K562 (cell line): Measurements from ENCODE around the gene GALNT7. TPM values are rescaled to one million over a fixed set of nuclear protein-coding genes. Genes with fewer than 3 reads are reported as not detected.
A peak's percentile ranks its signal among the peaks of the same experiment; 100 is the strongest.

Experiments used
- ARID1B ChIP-seq: fragments of 450-650 bp; IDR thresholded peaks from 2 replicates; pipeline ENCODE4 v1.6.1; 2016; ENCODE audit warnings: antibody characterized with exemption, mild to moderate bottlenecking, inconsistent platforms
- ARID3B ChIP-seq: fragments of 250-450 bp; sonication (Bioruptor Pico); IDR thresholded peaks from 2 replicates; pipeline ENCODE4 v1.4.0; 2020; ENCODE audit warnings: borderline replicate concordance
- ATF6 ChIP-seq: sonication (generic); formaldehyde crosslinking; IDR thresholded peaks from 2 replicates; pipeline ENCODE4 v1.4.0; 2020; ENCODE audit warnings: mild to moderate bottlenecking, missing genetic modification reagents
- CBFA2T2 ChIP-seq: fragments of 450-650 bp; conservative IDR thresholded peaks from 2 replicates; pipeline ENCODE4 v1.6.1; 2017; ENCODE audit warnings: mild to moderate bottlenecking
- HDAC1 ChIP-seq, 2 experiments: fragments of 450-650 bp; IDR thresholded peaks; 2 replicates each; pipeline ENCODE4 v1.6.1; 2016 to 2017; ENCODE audit warnings: inconsistent platforms in 1 of 2, mild to moderate bottlenecking in 1 of 2, moderate library complexity in 1 of 2
- HMG20B ChIP-seq: fragments of 250-450 bp; sonication (Bioruptor Pico); IDR thresholded peaks from 2 replicates; pipeline ENCODE4 v1.5.0; 2021; ENCODE audit warnings: mild to moderate bottlenecking
- JUND ChIP-seq, 2 experiments: IDR thresholded peaks; 2 replicates in 1 of 2; 3 replicates in 1 of 2; pipeline ENCODE4 v1.6.1; 2011; ENCODE audit warnings: borderline replicate concordance in 2 of 2, low read depth in 2 of 2, low read length in 2 of 2, improper control_type of control experiment in 1 of 2, missing biosample characterization in 1 of 2, missing genetic modification characterization in 1 of 2, missing genetic modification reagents in 1 of 2
- NR4A1 ChIP-seq, 2 experiments: fragments of 250-450 bp in 1 of 2; fragments of 450-650 bp in 1 of 2; sonication (Bioruptor Pico) in 1 of 2; IDR thresholded peaks; 2 replicates each; pipeline versions ENCODE4 v1.4.0 to v1.6.1; 2016 to 2020; ENCODE audit warnings: mild to moderate bottlenecking in 2 of 2, missing compliant biosample characterization in 1 of 2, missing genetic modification characterization in 1 of 2, moderate library complexity in 1 of 2
- RB1 ChIP-seq: fragments of 450-650 bp; IDR thresholded peaks from 2 replicates; pipeline ENCODE4 v1.6.1; 2017; ENCODE audit warnings: low read depth, mild to moderate bottlenecking
- RBFOX2 ChIP-seq: fragments of 200-400 bp; formaldehyde crosslinking; IDR thresholded peaks from 2 replicates; pipeline ENCODE4 v1.6.1; 2017; ENCODE audit warnings: low read depth, mild to moderate bottlenecking, low read length, moderate library complexity
- SLC30A9 ChIP-seq: fragments of 250-450 bp; sonication (Bioruptor Pico); IDR thresholded peaks from 2 replicates; pipeline ENCODE4 v1.8.0; 2022; ENCODE audit warnings: mild to moderate bottlenecking, moderate library complexity
- TGIF2 ChIP-seq: sonication (generic); formaldehyde crosslinking; IDR thresholded peaks from 2 replicates; pipeline ENCODE4 v1.8.1; 2022; ENCODE audit warnings: mild to moderate bottlenecking, missing genetic modification reagents, moderate library complexity
- ZBTB33 ChIP-seq: sonication (generic); formaldehyde crosslinking; IDR thresholded peaks from 2 replicates; pipeline ENCODE4 v1.8.1; 2023; ENCODE audit warnings: mild to moderate bottlenecking, missing genetic modification reagents
- ZNF212 ChIP-seq: fragments of 450-650 bp; formaldehyde crosslinking; IDR thresholded peaks from 2 replicates; pipeline ENCODE4 v1.4.0; 2020; ENCODE audit warnings: mild to moderate bottlenecking
- ZNF589 ChIP-seq: fragments of 200-800 bp; sonication (Bioruptor generic); IDR thresholded peaks from 2 replicates; pipeline ENCODE4 v1.6.1; 2016; ENCODE audit warnings: low read depth, missing genetic modification characterization, missing compliant biosample characterization
- polyA plus RNA-seq, 8 experiments: library from polyadenylated mRNA; depleted of rRNA in 4 of 8; stranded (reverse) in 5 of 8; unstranded in 3 of 8; fragments of >200 nt; fragmentation: Nextera tagmentation in 2 of 8; fragmentation: Illumina TruSeq in 1 of 8; extraction: Ambion mirVana in 2 of 8; extraction: Trizol in 1 of 8; gene quantifications; 2 replicates each; pipeline versions ENCODE4 v1.2.1 to v1.2.3, GENCODE V29; 2011 to 2014; ENCODE audit warnings: inconsistent platforms in 1 of 8, missing spikeins in 1 of 8
- total RNA-seq, 7 experiments: library from RNA; depleted of rRNA in 6 of 7; stranded (reverse); fragments of >200 nt in 6 of 7; fragmentation: Illumina TruSeq in 2 of 7; extraction: Trizol in 2 of 7; gene quantifications; 2 replicates each; pipeline versions ENCODE4 v1.2.1 to v1.2.3, GENCODE V29; 2011 to 2021; ENCODE audit warnings: low replicate concordance in 1 of 7
- TF ChIP-seq, protein P1 (sequence below): sonication (generic); formaldehyde crosslinking; IDR thresholded peaks from 2 replicates; pipeline ENCODE4 v1.8.0; 2022; ENCODE audit warnings: mild to moderate bottlenecking, missing genetic modification reagents

GALNT7 gene
- total and polyA plus RNA-seq, 9 of the 15 experiments (the other 6 are each of a cell fraction or from before 2014, with no cell fraction given): 16.7 to 38.7 (median 31.1) TPM

DNA sequence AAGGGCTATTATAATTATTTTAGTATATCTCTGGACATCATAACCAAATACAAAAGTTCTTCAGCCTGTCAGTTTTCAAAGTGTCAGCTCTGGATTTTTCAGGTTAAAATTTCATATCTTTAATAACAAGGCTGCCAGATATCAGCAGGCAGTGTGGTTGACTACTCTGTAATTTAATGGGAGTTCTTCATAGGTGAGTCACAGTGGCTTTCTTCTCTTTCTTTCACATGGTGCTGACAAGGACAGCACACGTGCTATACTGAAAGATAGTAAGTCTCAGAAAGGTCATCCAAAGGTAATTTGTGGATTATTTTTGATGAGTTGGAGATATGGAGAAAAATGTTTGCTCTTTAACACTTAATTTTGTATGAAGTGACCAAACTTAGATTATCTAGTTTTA, 43.2 kb downstream of the GALNT7 start (continued):
- TF ChIP-seq NR4A1 (CRISPR knock-in tag; IDR thresholded peaks at IDR 0.05) (no peak), NR4A1 (tag; IDR thresholded peaks at IDR 0.05) (no peak), TGIF2 (CRISPR knock-in tag) (no peak), RBFOX2 (no peak), RB1 (no peak), ZNF589 (CRISPR knock-in tag) (no peak), ATF6 (no peak), CBFA2T2 (peak; percentile 24; the same call in 1 of the 2 replicates), HMG20B (CRISPR knock-in tag) (no peak), ZNF212 (CRISPR knock-in tag) (no peak), ARID1B (peak; percentile 53; the same call in 1 of the 2 replicates), ZBTB33 (CRISPR knock-in tag) (no peak), SLC30A9 (CRISPR knock-in tag) (no peak), ARID3B (CRISPR knock-in tag) (no peak), HDAC1 (IDR thresholded peaks at IDR 0.05) (no peak), JUND (IDR thresholded peaks at IDR 0.05; ENCODE audit: borderline replicate concordance, low read depth, low read length) (peak; percentile 81), JUND (tag; IDR thresholded peaks at IDR 0.05; ENCODE audit: borderline replicate concordance, low read depth, low read length) (peak; percentile 77; the same call in 1 of the 3 replicates)
- TF ChIP-seq, protein P1, sequence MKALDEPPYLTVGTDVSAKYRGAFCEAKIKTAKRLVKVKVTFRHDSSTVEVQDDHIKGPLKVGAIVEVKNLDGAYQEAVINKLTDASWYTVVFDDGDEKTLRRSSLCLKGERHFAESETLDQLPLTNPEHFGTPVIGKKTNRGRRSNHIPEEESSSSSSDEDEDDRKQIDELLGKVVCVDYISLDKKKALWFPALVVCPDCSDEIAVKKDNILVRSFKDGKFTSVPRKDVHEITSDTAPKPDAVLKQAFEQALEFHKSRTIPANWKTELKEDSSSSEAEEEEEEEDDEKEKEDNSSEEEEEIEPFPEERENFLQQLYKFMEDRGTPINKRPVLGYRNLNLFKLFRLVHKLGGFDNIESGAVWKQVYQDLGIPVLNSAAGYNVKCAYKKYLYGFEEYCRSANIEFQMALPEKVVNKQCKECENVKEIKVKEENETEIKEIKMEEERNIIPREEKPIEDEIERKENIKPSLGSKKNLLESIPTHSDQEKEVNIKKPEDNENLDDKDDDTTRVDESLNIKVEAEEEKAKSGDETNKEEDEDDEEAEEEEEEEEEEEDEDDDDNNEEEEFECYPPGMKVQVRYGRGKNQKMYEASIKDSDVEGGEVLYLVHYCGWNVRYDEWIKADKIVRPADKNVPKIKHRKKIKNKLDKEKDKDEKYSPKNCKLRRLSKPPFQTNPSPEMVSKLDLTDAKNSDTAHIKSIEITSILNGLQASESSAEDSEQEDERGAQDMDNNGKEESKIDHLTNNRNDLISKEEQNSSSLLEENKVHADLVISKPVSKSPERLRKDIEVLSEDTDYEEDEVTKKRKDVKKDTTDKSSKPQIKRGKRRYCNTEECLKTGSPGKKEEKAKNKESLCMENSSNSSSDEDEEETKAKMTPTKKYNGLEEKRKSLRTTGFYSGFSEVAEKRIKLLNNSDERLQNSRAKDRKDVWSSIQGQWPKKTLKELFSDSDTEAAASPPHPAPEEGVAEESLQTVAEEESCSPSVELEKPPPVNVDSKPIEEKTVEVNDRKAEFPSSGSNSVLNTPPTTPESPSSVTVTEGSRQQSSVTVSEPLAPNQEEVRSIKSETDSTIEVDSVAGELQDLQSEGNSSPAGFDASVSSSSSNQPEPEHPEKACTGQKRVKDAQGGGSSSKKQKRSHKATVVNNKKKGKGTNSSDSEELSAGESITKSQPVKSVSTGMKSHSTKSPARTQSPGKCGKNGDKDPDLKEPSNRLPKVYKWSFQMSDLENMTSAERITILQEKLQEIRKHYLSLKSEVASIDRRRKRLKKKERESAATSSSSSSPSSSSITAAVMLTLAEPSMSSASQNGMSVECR (CRISPR knock-in tag): no peak
